Activated CD4-positive, alpha-beta T cell treated with anti-CD3 and anti-CD28 coated beads, Interleukin-2, amount 10 ng/mL, durations not matched to agents 7 days and 5 days (primary cell): Measurements from ENCODE around the gene MCM5. TPM values are rescaled to one million over a fixed set of nuclear protein-coding genes. Genes with fewer than 3 reads are reported as not detected.
A peak's percentile ranks its signal among the peaks of the same experiment; 100 is the strongest.

Experiments
- CTCF ChIA-PET: fragments of 350-600 bp; sonication (Branson Sonifier 250); formaldehyde crosslinking; loops from one replicate; lab custom pipeline; 2021; ENCODE audit warnings: antibody characterized with exemption; lab: Charles Lee
- POLR2A ChIA-PET: fragments of 350-600 bp; sonication (Branson Sonifier 250); formaldehyde crosslinking; loops from one replicate; lab custom pipeline; 2021; ENCODE audit warnings: antibody characterized with exemption; lab: Charles Lee
- DNase-seq: peaks from one replicate; pipeline ENCODE4 v3.0.0-alpha.2; 2020
- H3K27ac Mint-ChIP-seq: one replicate; pipeline ENCODE4 v1.8.0; 2021; ENCODE audit warnings: mild to moderate bottlenecking, moderate library complexity, mixed read lengths
- H3K27me3 Mint-ChIP-seq: one replicate; pipeline ENCODE4 v1.8.0; 2021; ENCODE audit warnings: mixed read lengths
- H3K36me3 Mint-ChIP-seq: one replicate; pipeline ENCODE4 v1.8.0; 2021; ENCODE audit warnings: low read depth, mixed read lengths
- H3K4me1 Mint-ChIP-seq: one replicate; pipeline ENCODE4 v1.8.0; 2021; ENCODE audit warnings: mixed read lengths
- H3K4me3 Mint-ChIP-seq: one replicate; pipeline ENCODE4 v1.8.0; 2021; ENCODE audit warnings: mild to moderate bottlenecking, moderate library complexity, mixed read lengths
- H3K9me3 Mint-ChIP-seq: one replicate; pipeline ENCODE4 v1.8.0; 2021; ENCODE audit warnings: mixed read lengths
- total RNA-seq, 2 experiments: library from RNA; stranded (reverse); gene quantifications; one replicate each; pipeline ENCODE4 v1.2.3, GENCODE V29; 2021

Gene MCM5
- total RNA-seq, 2 experiments from 2014 or later = 208 to 233 TPM

DNA sequence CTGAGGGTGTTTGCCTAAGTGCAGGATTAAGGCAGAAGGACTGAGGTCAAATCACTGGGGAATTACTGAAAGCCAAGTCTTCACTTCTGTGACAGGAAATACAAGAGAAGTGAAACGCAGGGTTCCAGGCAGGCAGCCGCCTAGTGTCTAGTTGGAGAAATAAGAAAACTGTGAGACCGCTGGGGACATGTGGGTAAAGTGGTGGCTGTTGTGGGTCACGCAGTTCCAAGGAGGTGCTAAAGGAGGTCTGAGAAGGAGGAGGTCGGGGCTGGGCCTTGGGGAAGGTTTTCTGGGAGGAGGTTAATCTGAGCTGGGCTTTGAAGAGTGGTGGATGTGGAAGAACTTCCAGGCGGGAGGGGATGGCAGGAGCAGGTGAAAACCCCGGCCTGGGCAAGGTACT lies 11.2 kb downstream of the MCM5 start:
- no peak for DNase-seq
- peaks cover 37% of the 10 kb centered on the region for H3K4me1 Mint-ChIP-seq
- H3K27me3 Mint-ChIP-seq = no peaks in the 10 kb centered on the region
- H3K36me3 Mint-ChIP-seq = peaks cover 56% of the 10 kb centered on the region
- no peak overlapping the region for H3K4me3 Mint-ChIP-seq
- no peaks in the 10 kb centered on the region for H3K9me3 Mint-ChIP-seq
- ChIA-PET POLR2A (no interaction called here), CTCF (interaction anchor here (1.0 to 1.6 kb wide), 2 partner anchors 10 to 19 kb away, joined by 3 to 4 read pairs; no protein-coding TSS in a partner anchor)
- peak overlapping the region; percentile 64 for H3K27ac Mint-ChIP-seq

GRCh38 chr22:35413624-35414023 lies 13.7 kb downstream of the MCM5 start:
- DNase-seq = no peak
- Mint-ChIP-seq H3K27me3 (no peaks in the 10 kb centered on the region), H3K4me1 (peaks cover 13% of the 10 kb centered on the region), H3K27ac (peak overlapping the region; percentile 46), H3K4me3 (no peak overlapping the region), H3K9me3 (no peaks in the 10 kb centered on the region), H3K36me3 (peaks cover 47% of the 10 kb centered on the region)
- POLR2A ChIA-PET = no interaction called here
- CTCF ChIA-PET = interaction anchor here (1.5 to 1.8 kb wide), 2 partner anchors 9 to 13 kb away, joined by 4 to 6 read pairs; no protein-coding TSS in a partner anchor

DNA sequence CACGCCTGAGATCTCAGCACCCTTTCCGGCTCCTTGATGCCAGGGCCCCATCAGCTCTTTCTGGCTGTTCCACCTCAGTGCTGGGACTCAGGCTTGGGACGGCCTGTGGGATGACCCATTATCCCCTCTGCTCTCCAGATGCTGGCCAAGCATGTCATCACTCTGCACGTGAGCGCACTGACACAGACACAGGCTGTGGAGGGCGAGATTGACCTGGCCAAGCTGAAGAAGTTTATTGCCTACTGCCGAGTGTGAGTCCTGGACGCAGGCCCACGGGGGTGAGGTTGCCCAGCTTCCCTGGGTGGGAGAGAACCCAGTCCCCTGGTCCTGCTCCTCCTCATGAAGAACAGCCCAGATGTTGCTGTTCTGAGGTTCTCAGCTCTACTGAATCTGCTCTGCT lies 17.7 kb downstream of the MCM5 start:
- ChIA-PET CTCF (interaction anchor here (0.6 to 1.7 kb wide), 4 partner anchors 13 to 644 kb away, joined by 3 to 6 read pairs (median 4); no protein-coding TSS in a partner anchor), POLR2A (no interaction called here)
- no peak for DNase-seq
- H3K27me3 Mint-ChIP-seq = no peaks in the 10 kb centered on the region
- H3K36me3 Mint-ChIP-seq = peaks cover 36% of the 10 kb centered on the region
- H3K9me3 Mint-ChIP-seq = no peaks in the 10 kb centered on the region
- H3K4me1 Mint-ChIP-seq = no peaks in the 10 kb centered on the region
- no peak overlapping the region for H3K4me3 Mint-ChIP-seq
- H3K27ac Mint-ChIP-seq = no peak overlapping the region

- Mint-ChIP-seq H3K4me1 (no peaks in the 10 kb centered on the region), H3K9me3 (no peaks in the 10 kb centered on the region), H3K27me3 (no peaks in the 10 kb centered on the region), H3K4me3 (no peak overlapping the region), H3K36me3 (peaks cover 39% of the 10 kb centered on the region), H3K27ac (peak overlapping the region; percentile 36)
- DNase-seq = no peak
- CTCF ChIA-PET = interaction anchor here (1.1 to 1.7 kb wide), 3 partner anchors 11 to 21 kb away, joined by 3 to 4 read pairs (median 3); no protein-coding TSS in a partner anchor
- POLR2A ChIA-PET = no interaction called here
Observed at GRCh38 chr22:35418088-35418487, 18.1 kb downstream of the MCM5 start.

GRCh38 chr22:35418731-35419130 lies 18.8 kb downstream of the MCM5 start:
- no peak overlapping the region for H3K27ac Mint-ChIP-seq
- ChIA-PET POLR2A (interaction anchor here (0.7 kb wide), 1 partner anchor 497 kb away, joined by 3 read pairs; no protein-coding TSS in a partner anchor), CTCF (interaction anchor here (1.1 to 1.3 kb wide), 2 partner anchors 10 to 12 kb away, joined by 3 read pairs; no protein-coding TSS in a partner anchor)
- no peak for DNase-seq
- H3K4me3 Mint-ChIP-seq = no peak overlapping the region
- H3K9me3 Mint-ChIP-seq = no peaks in the 10 kb centered on the region
- H3K27me3 Mint-ChIP-seq = no peaks in the 10 kb centered on the region
- H3K4me1 Mint-ChIP-seq = no peaks in the 10 kb centered on the region
- H3K36me3 Mint-ChIP-seq = peaks cover 34% of the 10 kb centered on the region

DNA sequence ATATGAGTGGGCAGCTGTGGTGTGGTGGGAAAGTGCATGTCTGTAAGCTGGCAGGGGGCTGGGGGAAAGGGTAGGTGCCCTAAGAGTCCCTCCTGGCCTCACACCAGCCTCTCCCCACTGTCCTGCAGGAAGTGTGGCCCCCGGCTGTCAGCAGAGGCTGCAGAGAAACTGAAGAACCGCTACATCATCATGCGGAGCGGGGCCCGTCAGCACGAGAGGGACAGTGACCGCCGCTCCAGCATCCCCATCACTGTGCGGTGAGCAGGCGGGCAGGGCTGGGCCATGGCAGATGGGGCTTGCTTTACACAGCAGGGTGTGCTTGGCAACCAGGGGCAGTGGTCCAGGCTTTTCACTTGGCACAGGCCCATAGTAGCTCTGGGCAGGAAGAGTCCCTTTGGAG lies 19.8 kb downstream of the MCM5 start:
- no peaks in the 10 kb centered on the region for H3K27me3 Mint-ChIP-seq
- H3K4me3 Mint-ChIP-seq = no peak overlapping the region
- H3K27ac Mint-ChIP-seq = no peak overlapping the region
- CTCF ChIA-PET = interaction anchor here (1.1 to 1.7 kb wide), 3 partner anchors 8 to 492 kb away, joined by 3 to 4 read pairs (median 4); no protein-coding TSS in a partner anchor
- POLR2A ChIA-PET = no interaction called here
- no peak for DNase-seq
- no peaks in the 10 kb centered on the region for H3K4me1 Mint-ChIP-seq
- no peaks in the 10 kb centered on the region for H3K9me3 Mint-ChIP-seq
- H3K36me3 Mint-ChIP-seq = peaks cover 32% of the 10 kb centered on the region

DNA sequence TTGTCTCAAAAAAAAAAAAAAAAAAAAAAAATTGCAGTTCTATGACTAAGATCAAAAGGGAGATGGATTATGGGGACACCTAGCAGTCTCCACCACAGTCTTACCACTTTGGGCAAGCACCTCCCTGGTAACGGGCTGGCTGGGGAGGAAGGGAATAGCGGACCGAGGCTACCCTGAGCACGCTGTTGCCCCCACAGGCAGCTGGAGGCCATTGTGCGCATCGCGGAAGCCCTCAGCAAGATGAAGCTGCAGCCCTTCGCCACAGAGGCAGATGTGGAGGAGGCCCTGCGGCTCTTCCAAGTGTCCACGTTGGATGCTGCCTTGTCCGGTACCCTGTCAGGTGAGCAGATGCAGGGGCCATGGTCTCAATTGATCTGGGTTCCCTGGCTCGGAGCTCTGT lies 21.2 kb downstream of the MCM5 start:
- H3K27me3 Mint-ChIP-seq = no peaks in the 10 kb centered on the region
- no peak overlapping the region for H3K4me3 Mint-ChIP-seq
- peaks cover 24% of the 10 kb centered on the region for H3K36me3 Mint-ChIP-seq
- H3K4me1 Mint-ChIP-seq = no peaks in the 10 kb centered on the region
- DNase-seq = no peak
- POLR2A ChIA-PET = no interaction called here
- no peaks in the 10 kb centered on the region for H3K9me3 Mint-ChIP-seq
- CTCF ChIA-PET = interaction anchor here (0.7 to 1.7 kb wide), 6 partner anchors 9 to 491 kb away, joined by 3 to 4 read pairs (median 3); no protein-coding TSS in a partner anchor
- no peak overlapping the region for H3K27ac Mint-ChIP-seq

DNA sequence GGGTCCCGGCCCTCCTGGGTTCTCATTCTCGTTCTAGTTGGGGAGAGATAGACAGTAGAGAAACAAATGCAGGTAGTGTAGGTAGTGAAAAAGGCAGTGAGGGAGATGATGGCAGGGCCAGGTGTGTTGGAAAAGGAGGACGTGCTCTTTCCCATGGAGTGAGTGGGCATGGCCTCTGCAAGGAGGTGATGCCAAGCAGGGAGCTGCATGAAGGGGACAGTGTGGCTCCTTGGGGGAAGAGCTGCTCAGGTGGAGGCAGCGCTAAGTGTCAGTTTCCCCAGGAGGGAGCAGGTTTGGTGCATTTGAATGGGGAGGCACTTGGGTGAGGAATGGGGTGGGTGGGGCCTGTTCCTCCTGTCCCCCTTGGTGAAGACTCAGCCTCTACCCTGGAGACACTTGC lies 22.2 kb downstream of the MCM5 start:
- Mint-ChIP-seq H3K27me3 (no peaks in the 10 kb centered on the region), H3K9me3 (no peaks in the 10 kb centered on the region), H3K4me3 (no peak overlapping the region), H3K36me3 (peaks cover 21% of the 10 kb centered on the region), H3K4me1 (no peaks in the 10 kb centered on the region), H3K27ac (no peak overlapping the region)
- no peak for DNase-seq
- ChIA-PET CTCF (interaction anchor here (0.5 kb wide), 1 partner anchor 1701 kb away, joined by 3 read pairs; no protein-coding TSS in a partner anchor), POLR2A (no interaction called here)

DNA sequence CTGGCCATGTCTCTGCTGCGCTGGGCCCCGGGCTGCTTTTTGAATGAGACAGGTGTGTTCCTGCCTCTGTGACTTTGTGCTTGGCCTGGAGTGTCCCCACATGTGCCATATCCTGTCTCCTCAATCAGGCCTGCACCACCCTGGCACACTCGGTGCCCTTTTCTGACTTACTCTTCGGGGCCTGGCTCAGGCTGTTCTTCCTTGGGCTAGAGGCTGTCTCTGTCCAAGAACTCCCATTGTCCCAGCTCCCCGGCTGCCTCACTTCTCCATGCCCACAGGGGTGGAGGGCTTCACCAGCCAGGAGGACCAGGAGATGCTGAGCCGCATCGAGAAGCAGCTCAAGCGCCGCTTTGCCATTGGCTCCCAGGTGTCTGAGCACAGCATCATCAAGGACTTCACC lies 23.0 kb downstream of the MCM5 start:
- H3K9me3 Mint-ChIP-seq = no peaks in the 10 kb centered on the region

DNA sequence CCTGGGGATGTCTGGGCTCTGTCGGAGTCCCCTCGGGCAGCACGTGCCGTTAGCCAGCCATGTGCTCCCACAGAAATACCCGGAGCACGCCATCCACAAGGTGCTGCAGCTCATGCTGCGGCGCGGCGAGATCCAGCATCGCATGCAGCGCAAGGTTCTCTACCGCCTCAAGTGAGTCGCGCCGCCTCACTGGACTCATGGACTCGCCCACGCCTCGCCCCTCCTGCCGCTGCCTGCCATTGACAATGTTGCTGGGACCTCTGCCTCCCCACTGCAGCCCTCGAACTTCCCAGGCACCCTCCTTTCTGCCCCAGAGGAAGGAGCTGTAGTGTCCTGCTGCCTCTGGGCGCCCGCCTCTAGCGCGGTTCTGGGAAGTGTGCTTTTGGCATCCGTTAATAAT lies 24.1 kb downstream of the MCM5 start:
- H3K9me3 Mint-ChIP-seq = no peaks in the 10 kb centered on the region
- POLR2A ChIA-PET = no interaction called here
- H3K4me1 Mint-ChIP-seq = no peaks in the 10 kb centered on the region
- peaks cover 20% of the 10 kb centered on the region for H3K36me3 Mint-ChIP-seq
- CTCF ChIA-PET = interaction anchor here (0.6 kb wide), 1 partner anchor 1428 kb away, joined by 3 read pairs; no protein-coding TSS in a partner anchor
- no peaks in the 10 kb centered on the region for H3K27me3 Mint-ChIP-seq
- H3K27ac Mint-ChIP-seq = no peak overlapping the region
- DNase-seq = no peak
- no peak overlapping the region for H3K4me3 Mint-ChIP-seq

More for the DNA sequence above, 23.0 kb downstream of the MCM5 start:
- Mint-ChIP-seq H3K27ac (no peak overlapping the region), H3K27me3 (no peaks in the 10 kb centered on the region), H3K4me1 (no peaks in the 10 kb centered on the region), H3K36me3 (peaks cover 18% of the 10 kb centered on the region), H3K4me3 (no peak overlapping the region)
- POLR2A ChIA-PET = no interaction called here
- CTCF ChIA-PET = no interaction called here
- DNase-seq = no peak

DNA sequence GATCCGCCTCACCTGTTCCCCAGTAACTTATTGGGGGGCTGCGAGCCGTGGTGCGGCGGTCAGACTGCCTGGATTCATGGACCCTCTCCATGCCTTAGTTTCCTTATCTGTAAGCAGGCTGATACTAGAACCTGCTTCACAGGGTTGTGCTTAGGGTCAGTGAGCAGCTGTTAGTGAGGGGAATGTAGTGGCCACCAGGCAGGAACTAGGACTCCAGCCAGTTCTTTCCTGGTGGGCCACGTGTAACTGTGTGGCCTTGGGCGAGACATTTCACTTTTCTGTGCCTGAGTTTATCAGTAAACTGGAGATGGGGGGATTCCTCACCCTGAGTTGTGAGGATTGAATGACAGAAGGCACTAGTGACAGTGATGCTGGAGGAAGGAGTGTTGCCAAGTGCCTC lies 24.8 kb downstream of the MCM5 start:
- Mint-ChIP-seq H3K4me1 (no peaks in the 10 kb centered on the region), H3K36me3 (peaks cover 21% of the 10 kb centered on the region), H3K27me3 (no peaks in the 10 kb centered on the region), H3K9me3 (no peaks in the 10 kb centered on the region), H3K27ac (no peak overlapping the region), H3K4me3 (no peak overlapping the region)
- ChIA-PET CTCF (interaction anchor here (0.6 kb wide), 1 partner anchor 32 kb away, joined by 4 read pairs; no protein-coding TSS in a partner anchor), POLR2A (no interaction called here)
- no peak for DNase-seq

DNA sequence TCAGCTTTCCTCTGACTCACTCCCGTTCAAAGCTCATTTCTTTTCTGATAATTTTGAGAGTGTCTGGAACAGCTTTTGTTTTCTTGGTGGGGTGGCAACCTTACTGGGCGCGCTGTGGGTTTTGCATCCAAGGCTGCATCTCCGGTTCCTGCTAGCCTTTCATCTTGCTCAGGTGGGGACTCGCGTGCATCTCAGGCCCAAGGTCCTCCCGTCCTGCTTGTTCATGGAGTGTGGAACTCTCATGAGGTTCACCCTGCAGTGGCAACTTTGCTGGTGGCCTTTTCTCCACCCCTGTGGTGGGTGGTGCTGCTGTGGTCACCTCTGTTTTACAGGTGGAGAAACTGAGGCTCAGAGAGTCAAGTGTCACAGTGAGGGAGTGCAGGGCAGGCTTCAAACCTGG lies 25.6 kb downstream of the MCM5 start:
- CTCF ChIA-PET = interaction anchor here (0.6 kb wide), 1 partner anchor 33 kb away, joined by 4 read pairs; no protein-coding TSS in a partner anchor
- H3K4me1 Mint-ChIP-seq = no peaks in the 10 kb centered on the region
- H3K9me3 Mint-ChIP-seq = no peaks in the 10 kb centered on the region
- peaks cover 22% of the 10 kb centered on the region for H3K36me3 Mint-ChIP-seq
- no peak overlapping the region for H3K27ac Mint-ChIP-seq
- POLR2A ChIA-PET = no interaction called here
- H3K27me3 Mint-ChIP-seq = no peaks in the 10 kb centered on the region
- DNase-seq = no peak
- H3K4me3 Mint-ChIP-seq = no peak overlapping the region

GRCh38 chr22:35425971-35426800 lies 26.2 kb downstream of the MCM5 start:
- H3K9me3 Mint-ChIP-seq = no peaks in the 10 kb centered on the region
- no peak for DNase-seq
- H3K4me3 Mint-ChIP-seq = no peak overlapping the region
- no peaks in the 10 kb centered on the region for H3K4me1 Mint-ChIP-seq
- POLR2A ChIA-PET = no interaction called here
- peaks cover 22% of the 10 kb centered on the region for H3K36me3 Mint-ChIP-seq
- no peak overlapping the region for H3K27ac Mint-ChIP-seq
- no peaks in the 10 kb centered on the region for H3K27me3 Mint-ChIP-seq
- CTCF ChIA-PET = interaction anchor here (0.7 to 1.1 kb wide), 2 partner anchors 13 to 16 kb away, joined by 4 read pairs; no protein-coding TSS in a partner anchor
